ENCODE results near the gene EFTUD2. TPM values are rescaled to one million over a fixed set of nuclear protein-coding genes. Genes with fewer than 3 reads are reported as not detected.

EFTUD2 gene
- total RNA-seq, 4 donors from 2014 or later: 37.4 to 136 (median 65.4) TPM

GRCh38 chr17:44878627-44879221, 20.5 kb downstream of the EFTUD2 start:
- H3K27ac ChIP-seq: no peak overlapping the region
- peaks cover 0 to 71% (median 28%) of the 10 kb centered on the region in 4 donors for H3K36me3 ChIP-seq
- H3K4me3 ChIP-seq: no peak overlapping the region
- in situ Hi-C loops (cut with MboI; ENCODE audit: low pct_ligation_motif_present in 1 of 4, low pct_unique_long_range_greater_than_20kb in 1 of 4, low sequenced_read_pairs in 3 of 4) (no loop called here), intact Hi-C loops (cut with DNase I; ENCODE audit: low total_unique reads) (no loop called here)
- H3K9me3 ChIP-seq: no peaks in the 10 kb centered on the region
- TF ChIP-seq EP300 (IDR thresholded peaks at IDR 0.05; ENCODE audit: low read depth): no peak
- TF ChIP-seq POLR2A (IDR thresholded peaks at IDR 0.05): no peak
- no peak for TF ChIP-seq POLR2AphosphoS5 (IDR thresholded peaks at IDR 0.05)
- peak; percentile 45 to 53 (median 48) for TF ChIP-seq CTCF (IDR thresholded peaks at IDR 0.05)
- no peaks in the 10 kb centered on the region for H3K4me1 ChIP-seq
- 56 to 69% methylated on average over 5 to 6 of the region's 6 CpGs for WGBS, 2 donors (ENCODE audit: low coverage in 1 of 2)
- DNase-seq: no peak
- H3K27me3 ChIP-seq: no peaks in the 10 kb centered on the region

- no peak for DNase-seq
- WGBS, 2 donors (ENCODE audit: low coverage in 1 of 2): 87 to 88% methylated on average over 5 of the region's 5 CpGs
- in situ Hi-C loops (cut with MboI; ENCODE audit: low pct_ligation_motif_present in 1 of 4, low pct_unique_long_range_greater_than_20kb in 1 of 4, low sequenced_read_pairs in 3 of 4): no loop called here
- no peaks in the 10 kb centered on the region for H3K9me3 ChIP-seq
- peaks cover 0 to under 1% (median 0%) of the 10 kb centered on the region in 4 donors for H3K4me1 ChIP-seq
- H3K4me3 ChIP-seq: no peak overlapping the region
- no peaks in the 10 kb centered on the region for H3K27me3 ChIP-seq
- TF ChIP-seq EP300 (IDR thresholded peaks at IDR 0.05; ENCODE audit: low read depth) (no peak), POLR2A (IDR thresholded peaks at IDR 0.05) (no peak), POLR2AphosphoS5 (IDR thresholded peaks at IDR 0.05) (no peak)
- intact Hi-C loops (cut with DNase I; ENCODE audit: low total_unique reads): no loop called here
- H3K36me3 ChIP-seq: peaks cover 0 to 61% (median 25%) of the 10 kb centered on the region in 4 donors
- no peak overlapping the region for H3K27ac ChIP-seq
These were observed 22.1 kb downstream of the EFTUD2 start for GRCh38 chr17:44877121-44877520.

GRCh38 chr17:44875761-44876160, 23.5 kb downstream of the EFTUD2 start:
- in situ Hi-C loops (cut with MboI; ENCODE audit: low pct_ligation_motif_present in 1 of 4, low pct_unique_long_range_greater_than_20kb in 1 of 4, low sequenced_read_pairs in 3 of 4): no loop called here
- DNase-seq: no peak
- peaks cover 0 to 63% (median 22%) of the 10 kb centered on the region in 4 donors for H3K36me3 ChIP-seq
- WGBS, 2 donors (ENCODE audit: low coverage in 1 of 2): 91 to 100% methylated on average over 4 to 6 of the region's 6 CpGs
- intact Hi-C loops (cut with DNase I; ENCODE audit: low total_unique reads): no loop called here
- no peak overlapping the region for H3K27ac ChIP-seq
- H3K27me3 ChIP-seq: no peaks in the 10 kb centered on the region
- no peaks in the 10 kb centered on the region for H3K9me3 ChIP-seq
- TF ChIP-seq EP300 (IDR thresholded peaks at IDR 0.05; ENCODE audit: low read depth) (no peak), POLR2A (IDR thresholded peaks at IDR 0.05) (no peak)
- no peak overlapping the region for H3K4me3 ChIP-seq
- H3K4me1 ChIP-seq: peaks cover 0 to 4% (median 0%) of the 10 kb centered on the region in 4 donors

GRCh38 chr17:44872131-44872768, 27.0 kb downstream of the EFTUD2 start:
- Histone ChIP-seq H3K9me3 (no peaks in the 10 kb centered on the region), H3K27me3 (no peaks in the 10 kb centered on the region), H3K4me3 (no peak overlapping the region), H3K36me3 (peaks cover 0 to 45% (median 17%) of the 10 kb centered on the region in 4 donors), H3K27ac (peak overlapping the region; percentile 55 to 81 (median 72)), H3K4me1 (peaks cover 0 to 4% (median 0%) of the 10 kb centered on the region in 4 donors)
- WGBS, 2 donors (ENCODE audit: low coverage in 1 of 2): 56 to 72% methylated on average over 4 to 9 of the region's 9 CpGs
- peak; percentile 18 for DNase-seq
- peak in 2 of 3 donors; percentile 57 to 82 for TF ChIP-seq POLR2AphosphoS5 (IDR thresholded peaks at IDR 0.05)
- no peak for TF ChIP-seq CTCF (IDR thresholded peaks at IDR 0.05)
- intact Hi-C loops (cut with DNase I; ENCODE audit: low total_unique reads): no loop called here
- in situ Hi-C loops (cut with MboI; ENCODE audit: low pct_ligation_motif_present in 1 of 4, low pct_unique_long_range_greater_than_20kb in 1 of 4, low sequenced_read_pairs in 3 of 4): no loop called here

GRCh38 chr17:44871556-44871955, 27.7 kb downstream of the EFTUD2 start:
- Histone ChIP-seq H3K36me3 (peaks cover 0 to 41% (median 17%) of the 10 kb centered on the region in 4 donors), H3K9me3 (no peaks in the 10 kb centered on the region), H3K4me1 (peaks cover 0 to 4% (median 0%) of the 10 kb centered on the region in 4 donors), H3K27me3 (no peaks in the 10 kb centered on the region), H3K4me3 (no peak overlapping the region), H3K27ac (peak overlapping the region; percentile 55 to 81 (median 72))
- DNase-seq: no peak
- in situ Hi-C loops (cut with MboI; ENCODE audit: low pct_ligation_motif_present in 1 of 4, low pct_unique_long_range_greater_than_20kb in 1 of 4, low sequenced_read_pairs in 3 of 4): no loop called here
- intact Hi-C loops (cut with DNase I; ENCODE audit: low total_unique reads): no loop called here
- WGBS, 2 donors (ENCODE audit: low coverage in 1 of 2): 90 to 95% methylated on average over 7 to 12 of the region's 12 CpGs
- TF ChIP-seq POLR2AphosphoS5 (IDR thresholded peaks at IDR 0.05) (no peak), POLR2A (IDR thresholded peaks at IDR 0.05) (no peak), EP300 (IDR thresholded peaks at IDR 0.05; ENCODE audit: low read depth) (no peak), CTCF (IDR thresholded peaks at IDR 0.05) (no peak)
